Mesodermal cell (in vitro differentiated cells): ENCODE measurements around the gene TP73.
"Not testable (repeated sequence)": the region's sequence is repeated elsewhere in the genome, so short reads cannot be mapped to it uniquely, and the experiment has no call there.

Source experiments
- H3K27ac ChIP-seq: 2 replicates; pipeline ENCODE4 v1.7.0; 2013; ENCODE audit warnings: mild to moderate bottlenecking, low read depth, low read length, moderate library complexity; ENCODE audit not compliant: severe bottlenecking
- H3K36me3 ChIP-seq: 2 replicates; pipeline ENCODE4 v1.7.1; 2013; ENCODE audit warnings: mild to moderate bottlenecking, low read length, moderate library complexity; ENCODE audit not compliant: control insufficient read depth, insufficient read depth
- H3K4me1 ChIP-seq: one replicate; pipeline ENCODE4 v1.7.1; 2013; ENCODE audit warnings: mild to moderate bottlenecking, low read length; ENCODE audit not compliant: insufficient read depth, control insufficient read depth, poor library complexity, severe bottlenecking
- H3K4me3 ChIP-seq: 2 replicates; pipeline ENCODE4 v1.7.0; 2013; ENCODE audit warnings: low read length, control low read depth, mild to moderate bottlenecking; ENCODE audit not compliant: insufficient read depth, poor library complexity, severe bottlenecking; ENCODE audit errors: extremely low read depth
- H3K9me3 ChIP-seq: 2 replicates; pipeline ENCODE4 v1.7.1; 2013; ENCODE audit warnings: mild to moderate bottlenecking, low read length, moderate library complexity; ENCODE audit not compliant: control insufficient read depth
- WGBS, 2 experiments: methylation state at CpG; one replicate each; pipeline ENCODE4 v1.1.5; 2013; ENCODE audit warnings: missing lambda C conversion rate in 2 of 2; ENCODE audit not compliant: insufficient coverage in 2 of 2; 5-methylcytosine and 5-hydroxymethylcytosine counted together

TP73 gene

GRCh38 chr1:3743421-3743820, 91.1 kb downstream of the TP73 start:
- Histone ChIP-seq H3K27ac (no peak overlapping the region), H3K4me3 (no peak overlapping the region), H3K4me1 (peaks cover 9% of the 10 kb centered on the region), H3K9me3 (no peaks in the 10 kb centered on the region), H3K36me3 (peaks cover 49% of the 10 kb centered on the region)
- WGBS, 2 experiments: 84 to 94% methylated on average over 4 of the region's 4 CpGs

DNA sequence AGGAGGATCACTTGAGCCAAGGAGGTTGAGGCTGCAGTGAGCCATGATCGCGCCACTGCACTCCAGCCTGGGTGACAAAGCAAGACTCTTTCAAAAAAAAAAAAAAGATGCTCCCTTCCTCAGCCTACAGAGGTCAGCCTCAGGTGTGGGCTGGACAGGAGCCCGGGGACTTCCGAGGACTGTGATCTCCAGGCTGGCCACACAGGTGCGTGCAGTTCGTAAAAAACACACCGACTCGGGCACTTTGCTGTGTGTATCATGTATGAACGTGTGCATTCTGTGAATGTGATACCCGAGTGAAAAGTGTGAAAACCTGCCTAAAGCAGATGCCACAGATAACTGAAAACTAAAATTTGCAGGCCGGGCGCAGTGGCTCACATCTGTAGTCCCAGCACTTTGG, 91.5 kb downstream of the TP73 start:
- no peak overlapping the region for H3K27ac ChIP-seq
- peaks cover 9% of the 10 kb centered on the region for H3K4me1 ChIP-seq
- H3K4me3 ChIP-seq: no peak overlapping the region
- peaks cover 45% of the 10 kb centered on the region for H3K36me3 ChIP-seq
- H3K9me3 ChIP-seq: no peaks in the 10 kb centered on the region
- WGBS, 2 experiments: 93 to 98% methylated on average over 10 to 12 of the region's 12 CpGs

- Histone ChIP-seq H3K9me3 (no peaks in the 10 kb centered on the region), H3K27ac (no peak overlapping the region), H3K4me1 (peaks cover 9% of the 10 kb centered on the region), H3K4me3 (no peak overlapping the region), H3K36me3 (peaks cover 39% of the 10 kb centered on the region)
- WGBS, 2 experiments: 87 to 92% methylated on average over 8 to 10 of the region's 10 CpGs
Measured at GRCh38 chr1:3744646-3745045, 92.3 kb downstream of the TP73 start.

DNA sequence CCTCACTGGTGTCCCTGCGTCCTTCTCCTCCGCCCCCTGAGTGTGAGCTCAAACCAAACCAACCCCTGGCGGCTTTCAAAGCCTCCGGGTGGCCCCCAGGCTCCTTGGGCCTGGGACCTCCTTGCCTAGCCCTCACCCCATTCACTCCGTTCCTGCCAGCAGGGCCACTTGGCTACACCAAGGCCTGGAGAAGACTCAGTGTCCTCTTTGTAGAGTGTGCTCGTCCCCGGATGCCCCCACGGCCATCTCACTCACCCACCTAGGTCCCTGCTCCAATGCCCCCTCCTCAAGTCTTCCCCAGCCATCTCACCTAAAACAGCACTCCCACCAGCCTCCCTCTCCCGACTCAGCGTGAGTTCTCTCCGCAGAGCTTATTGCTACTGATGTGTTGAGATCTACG, 92.8 kb downstream of the TP73 start:
- WGBS, 2 experiments: 92 to 96% methylated on average over 10 to 11 of the region's 12 CpGs
- Histone ChIP-seq H3K4me1 (peaks cover 9% of the 10 kb centered on the region), H3K4me3 (no peak overlapping the region), H3K27ac (no peak overlapping the region), H3K36me3 (peaks cover 37% of the 10 kb centered on the region), H3K9me3 (no peaks in the 10 kb centered on the region)

DNA sequence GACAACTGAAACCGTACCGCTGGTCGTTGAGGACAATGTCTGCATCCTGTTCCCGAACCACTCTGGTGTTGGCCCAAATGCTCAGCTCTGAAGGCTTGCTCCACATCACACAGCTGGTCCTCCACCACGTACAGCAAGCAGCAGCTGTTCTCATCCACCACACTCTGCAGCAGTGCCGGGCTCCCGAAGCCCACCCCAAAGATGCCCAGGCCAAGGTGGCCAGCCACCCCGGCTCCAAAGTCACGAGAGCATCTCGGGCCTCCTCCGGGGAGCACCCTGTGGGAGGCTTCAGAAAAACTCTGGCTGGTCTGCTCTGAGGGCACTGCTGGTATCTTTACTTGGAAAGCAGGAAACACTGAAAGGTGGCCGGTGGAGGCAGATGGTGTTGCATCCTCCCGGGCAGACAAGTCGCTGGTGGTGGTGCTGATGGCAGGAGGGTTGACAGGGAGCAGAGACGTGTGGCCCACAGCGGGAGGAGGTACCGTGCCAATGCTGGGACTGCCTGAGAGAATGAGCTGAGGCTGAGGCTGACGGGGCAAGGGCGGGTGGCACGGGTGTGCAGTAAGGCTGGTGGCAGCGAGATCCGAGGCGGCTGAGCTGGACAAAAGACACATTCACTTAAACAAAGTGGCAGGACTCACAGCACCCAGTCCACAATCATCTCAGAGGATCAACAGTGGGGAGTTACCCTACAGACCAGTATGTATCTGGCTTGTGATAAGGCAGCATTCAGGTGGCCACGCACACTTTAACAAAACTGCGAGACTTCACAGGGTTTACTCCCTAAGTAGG, 93.5 kb downstream of the TP73 start:
- Histone ChIP-seq H3K4me1 (peaks cover 9% of the 10 kb centered on the region), H3K9me3 (no peaks in the 10 kb centered on the region), H3K36me3 (peaks cover 31% of the 10 kb centered on the region), H3K27ac (no peak overlapping the region), H3K4me3 (peak overlapping the region; percentile 86)
- 84 to 87% methylated on average over 23 to 25 of the region's 25 CpGs for WGBS, 2 experiments

DNA sequence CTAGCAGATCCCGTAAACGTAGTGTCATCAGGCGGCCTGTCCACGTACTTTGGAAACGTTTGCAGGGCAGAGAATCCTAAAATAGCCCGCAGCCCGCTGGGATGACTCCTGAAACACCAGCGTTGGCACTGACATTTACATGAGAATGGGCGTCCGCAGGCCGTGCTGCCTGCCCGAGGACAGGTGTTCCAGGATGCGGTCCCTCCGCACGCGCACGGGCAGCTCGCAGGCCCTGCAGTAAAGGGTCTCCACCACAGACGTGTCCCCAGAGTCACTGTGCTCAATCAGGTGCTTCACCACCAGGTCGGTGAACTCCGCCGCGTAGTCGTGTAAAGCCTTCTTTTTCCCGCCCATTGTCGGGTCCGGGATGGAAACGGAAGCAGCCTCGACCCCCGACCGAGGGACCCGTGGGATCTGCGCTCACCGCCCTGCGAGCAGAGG, 94.1 kb downstream of the TP73 start:
- H3K27ac ChIP-seq: no peak overlapping the region
- peaks cover 24% of the 10 kb centered on the region for H3K36me3 ChIP-seq
- H3K4me3 ChIP-seq: peak overlapping the region; percentile 86
- 7 to 8% methylated on average over 32 to 33 of the region's 35 CpGs for WGBS, 2 experiments
- H3K4me1 ChIP-seq: peaks cover 9% of the 10 kb centered on the region
- no peaks in the 10 kb centered on the region for H3K9me3 ChIP-seq

DNA sequence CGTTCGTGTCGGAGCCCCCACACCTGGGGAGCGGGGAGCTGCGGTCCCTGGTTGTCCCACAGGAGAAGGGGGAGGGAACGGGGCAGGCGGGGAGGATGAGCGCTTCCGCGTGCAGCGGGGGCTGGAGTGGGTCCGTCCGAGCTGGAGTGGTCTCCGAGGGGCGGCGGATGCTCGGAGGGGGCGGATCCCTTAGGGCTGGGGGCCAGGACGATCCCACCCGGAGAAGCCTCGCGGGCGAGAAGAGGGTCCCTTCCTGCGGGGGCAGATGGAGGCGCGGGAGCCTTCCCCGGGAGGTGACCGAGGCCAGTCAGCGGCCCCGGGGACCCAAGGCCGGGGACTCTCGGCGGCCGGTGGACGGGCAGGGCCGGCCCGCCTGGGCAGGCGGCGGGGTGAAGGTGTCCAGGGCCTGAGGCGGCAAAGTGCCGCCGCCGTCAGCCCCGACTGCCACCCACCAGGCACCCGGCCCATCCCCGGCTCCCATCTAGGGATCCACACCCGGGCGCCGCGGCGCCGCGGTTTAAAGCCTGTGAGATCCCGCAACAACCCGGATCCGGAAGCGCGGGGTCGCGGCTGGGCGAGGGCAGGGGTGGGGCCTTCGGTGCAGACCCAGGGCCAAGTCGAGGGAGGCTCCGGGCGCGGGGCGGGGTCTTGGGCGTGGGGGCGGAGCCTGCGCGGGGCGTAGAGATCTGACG, 94.7 kb downstream of the TP73 start:
- peaks cover 9% of the 10 kb centered on the region for H3K4me1 ChIP-seq
- WGBS, 2 experiments: 0 to 1% methylated on average over 59 to 71 of the region's 73 CpGs
- no peaks in the 10 kb centered on the region for H3K9me3 ChIP-seq
- H3K4me3 ChIP-seq: peak overlapping the region; percentile 86
- no peak overlapping the region for H3K27ac ChIP-seq
- H3K36me3 ChIP-seq: peaks cover 19% of the 10 kb centered on the region

- no peaks in the 10 kb centered on the region for H3K9me3 ChIP-seq
- H3K4me3 ChIP-seq: peak overlapping the region; percentile 86
- WGBS, 2 experiments: 100% methylated on average over 2 of the region's 6 CpGs; no CpG with 5 or more reads in 1 of the 2 experiments
Measured at GRCh38 chr1:3747522-3747848, 95.2 kb downstream of the TP73 start.

GRCh38 chr1:3747903-3748302, 95.6 kb downstream of the TP73 start:
- H3K27ac ChIP-seq: no peak overlapping the region
- no peak overlapping the region for H3K4me3 ChIP-seq
- 81 to 84% methylated on average over 6 to 9 of the region's 13 CpGs for WGBS, 2 experiments
- peaks cover 9% of the 10 kb centered on the region for H3K4me1 ChIP-seq
- peaks cover 10% of the 10 kb centered on the region for H3K36me3 ChIP-seq
- no peaks in the 10 kb centered on the region for H3K9me3 ChIP-seq

More at GRCh38 chr1:3747522-3747848, 95.2 kb downstream of the TP73 start:
- Histone ChIP-seq H3K36me3 (peaks cover 14% of the 10 kb centered on the region), H3K27ac (no peak overlapping the region), H3K4me1 (peaks cover 9% of the 10 kb centered on the region)

DNA sequence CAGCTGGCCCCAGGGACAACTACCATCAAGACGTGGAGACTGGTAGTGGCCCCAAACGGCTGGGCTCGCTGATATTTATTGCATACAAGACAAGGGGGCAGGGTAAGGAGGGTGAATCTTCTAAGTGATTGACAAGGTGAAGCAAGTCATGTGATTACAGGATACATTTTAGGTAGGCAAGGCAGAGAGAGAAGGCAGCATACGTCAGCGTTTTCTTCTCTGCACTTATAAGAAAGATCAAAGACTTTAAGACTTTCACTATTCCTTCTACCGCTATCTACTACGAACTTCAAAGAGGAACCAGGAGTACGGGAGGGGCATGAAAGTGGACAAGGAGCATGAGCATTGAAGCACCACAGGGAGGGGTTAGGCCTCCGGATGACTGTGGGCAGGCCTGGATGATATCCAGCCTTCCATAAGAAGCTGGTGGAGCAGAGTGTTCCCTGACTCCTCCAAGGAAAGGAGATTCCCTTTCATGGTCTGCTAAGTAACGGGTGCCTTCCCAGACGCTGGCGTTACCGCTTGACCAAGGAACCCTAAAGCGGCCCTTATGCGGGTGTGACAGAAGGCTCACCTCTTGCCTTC, 96.1 kb downstream of the TP73 start:
- WGBS, 2 experiments: 77 to 94% methylated on average over 3 to 6 of the region's 15 CpGs
- not testable (repeated sequence) for H3K9me3 ChIP-seq

More for the DNA sequence above, 96.1 kb downstream of the TP73 start:
- H3K4me1 ChIP-seq, H3K4me3 ChIP-seq, H3K27ac ChIP-seq, H3K36me3 ChIP-seq: not testable (repeated sequence)
